HG03280 (cell line): ENCODE results near the gene RADIL.
"Not testable (repeated sequence)": the region's sequence is repeated elsewhere in the genome, so short reads cannot be mapped to it uniquely, and the experiment has no call there.

ENCODE experiments used
- ATAC-seq: cut with Tn5 transposase; IDR thresholded peaks from one replicate; pipeline ENCODE4 v1.9.1; 2021; ENCODE audit warnings: mild to moderate bottlenecking, moderate library complexity; ENCODE audit not compliant: unreplicated experiment

RADIL gene

DNA sequence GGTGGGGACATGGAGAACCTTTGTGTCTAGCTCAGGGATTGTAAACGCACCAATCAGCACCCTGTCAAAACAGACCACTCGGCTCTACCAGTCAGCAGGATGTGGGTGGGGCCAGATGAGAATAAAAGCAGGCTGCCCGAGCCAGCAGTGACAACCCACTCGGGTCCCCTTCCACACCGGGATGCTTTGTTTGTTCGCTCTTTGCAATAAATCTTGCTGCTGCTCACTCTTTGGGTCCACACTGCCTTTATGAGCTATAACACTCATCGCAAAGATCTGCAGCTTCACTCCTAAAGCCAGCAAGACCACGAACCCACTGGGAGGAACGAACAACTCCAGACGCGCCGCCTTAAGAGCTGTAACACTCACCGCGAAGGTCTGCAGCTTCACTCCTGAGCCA, 89.3 kb downstream of the RADIL start:
- not testable (repeated sequence) for ATAC-seq

DNA sequence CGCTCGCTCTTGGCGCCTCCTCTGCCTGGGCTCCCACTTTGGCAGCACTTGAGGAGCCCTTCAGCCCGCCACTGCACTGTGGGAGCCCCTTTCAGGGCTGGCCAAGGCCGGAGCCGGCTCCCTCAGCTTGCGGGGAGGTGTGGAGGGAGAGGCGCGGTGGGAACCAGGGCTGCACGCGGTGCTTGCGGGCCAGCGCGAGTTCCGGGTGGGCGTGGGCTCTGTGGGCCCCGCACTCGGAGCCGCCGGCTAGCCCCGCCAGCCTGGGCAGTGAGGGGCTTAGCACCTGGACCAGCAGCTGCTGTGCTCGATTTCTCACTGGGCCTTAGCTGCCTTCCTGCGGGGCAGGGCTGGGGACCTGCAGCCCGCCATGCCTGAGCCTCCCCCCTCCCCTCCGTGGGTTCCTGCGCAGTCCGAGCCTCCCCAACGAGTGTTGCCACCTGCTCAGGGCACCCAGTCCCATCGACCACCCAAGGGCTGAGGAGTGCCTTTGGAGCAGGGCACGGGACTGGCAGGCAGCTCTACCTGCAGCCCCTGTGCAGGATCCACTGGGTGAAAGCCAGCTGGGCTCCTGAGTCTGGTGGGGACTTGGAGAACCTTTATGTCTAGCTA, 90.0 kb downstream of the RADIL start:
- ATAC-seq, result not testable (repeated sequence)

GRCh38 chr7:4792537-4793126, 90.9 kb downstream of the RADIL start:
- ATAC-seq, result no peak

DNA sequence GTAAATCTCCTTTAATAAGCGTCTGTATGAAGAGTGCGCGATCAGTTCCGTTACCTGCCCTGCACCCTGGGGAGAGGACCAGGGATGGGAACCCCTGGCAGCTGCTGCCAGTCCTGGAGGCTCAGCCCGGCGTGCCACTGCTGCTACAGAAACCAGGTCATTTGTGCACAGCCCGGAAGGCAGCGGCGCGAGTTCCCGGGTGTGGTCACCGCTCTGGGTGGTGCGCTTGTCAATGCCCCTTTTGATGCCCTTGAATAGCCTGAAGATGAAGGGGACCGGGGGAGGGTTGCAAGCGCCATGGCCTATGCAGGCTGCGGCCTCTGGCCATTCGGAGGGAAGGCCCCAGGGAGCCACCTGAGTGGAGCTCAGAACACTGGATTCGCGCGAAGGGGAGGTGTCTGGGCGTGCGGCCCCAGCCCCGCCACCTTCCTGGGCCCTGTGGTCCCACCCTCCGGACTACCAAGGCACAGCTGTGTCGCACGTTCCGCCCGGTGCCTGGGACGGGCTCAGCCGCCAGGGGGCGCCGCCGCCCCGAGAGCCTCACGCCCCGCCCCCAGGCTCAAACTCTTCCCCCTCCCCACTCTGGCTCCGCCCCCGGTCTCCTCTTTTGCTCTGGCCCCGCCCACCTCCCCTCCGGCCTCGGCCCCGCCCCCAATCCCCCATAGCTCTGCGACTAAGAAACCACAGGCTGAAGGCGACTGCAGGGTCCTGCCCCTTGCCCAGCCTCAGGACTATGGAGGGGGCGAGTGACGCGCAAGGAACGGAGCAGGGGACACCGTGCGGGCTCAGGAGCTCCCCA, 91.6 kb downstream of the RADIL start:
- no peak for ATAC-seq

DNA sequence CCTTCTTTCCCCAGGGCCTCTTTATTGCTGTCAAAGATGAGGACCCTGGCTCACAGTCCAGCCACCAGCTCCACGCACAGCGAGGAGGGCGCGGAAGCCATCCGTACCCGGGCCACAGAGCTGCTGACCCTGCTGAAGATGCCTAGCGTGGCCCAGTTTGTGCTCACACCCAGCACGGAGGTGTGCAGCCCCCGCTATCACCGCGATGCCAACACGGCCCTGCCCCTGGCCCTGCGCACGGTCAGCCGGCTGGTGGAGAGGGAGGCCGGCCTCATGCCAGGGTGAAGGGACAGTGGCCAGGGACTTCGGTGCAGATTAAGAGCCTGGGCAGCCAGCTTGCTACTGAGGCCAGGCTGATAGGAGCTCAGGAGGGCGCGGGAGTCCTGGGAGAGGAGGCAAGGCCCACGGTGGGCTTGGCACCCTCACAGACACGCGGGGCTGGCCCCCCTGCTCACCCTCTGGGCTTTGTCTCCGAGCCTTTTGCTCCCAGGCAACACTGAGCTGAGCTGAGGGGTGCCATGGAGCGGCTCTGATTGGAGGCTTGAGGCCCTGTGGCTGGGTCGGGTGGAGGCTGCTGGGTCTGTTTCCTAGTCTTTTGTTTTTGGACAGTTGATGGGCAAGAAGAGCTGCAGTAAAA, 92.3 kb downstream of the RADIL start:
- ATAC-seq, result no peak

DNA sequence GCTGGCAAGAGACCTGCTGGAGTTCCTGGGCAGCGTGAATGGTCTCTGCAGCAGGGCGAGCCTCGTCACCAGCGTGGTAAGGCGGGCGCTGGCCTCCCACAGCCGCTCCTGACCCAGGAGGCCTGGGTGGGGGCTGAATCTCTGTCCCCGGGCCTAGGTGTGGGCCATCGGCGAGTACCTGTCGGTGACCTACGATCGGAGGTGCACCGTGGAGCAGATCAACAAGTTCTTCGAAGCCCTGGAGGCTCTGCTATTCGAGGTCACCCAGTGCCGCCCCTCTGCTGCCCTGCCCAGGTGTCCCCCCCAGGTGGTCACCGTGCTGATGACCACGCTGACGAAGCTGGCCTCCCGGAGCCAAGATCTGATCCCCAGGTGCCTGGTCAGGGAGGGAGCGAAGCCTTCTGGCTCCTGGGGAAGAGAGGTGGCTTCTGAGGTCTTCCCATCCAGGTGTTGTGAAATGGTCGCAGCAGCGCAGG, 93.0 kb downstream of the RADIL start:
- ATAC-seq, result no peak

- ATAC-seq, result no peak
These were observed 93.4 kb downstream of the RADIL start for GRCh38 chr7:4790078-4790465.

DNA sequence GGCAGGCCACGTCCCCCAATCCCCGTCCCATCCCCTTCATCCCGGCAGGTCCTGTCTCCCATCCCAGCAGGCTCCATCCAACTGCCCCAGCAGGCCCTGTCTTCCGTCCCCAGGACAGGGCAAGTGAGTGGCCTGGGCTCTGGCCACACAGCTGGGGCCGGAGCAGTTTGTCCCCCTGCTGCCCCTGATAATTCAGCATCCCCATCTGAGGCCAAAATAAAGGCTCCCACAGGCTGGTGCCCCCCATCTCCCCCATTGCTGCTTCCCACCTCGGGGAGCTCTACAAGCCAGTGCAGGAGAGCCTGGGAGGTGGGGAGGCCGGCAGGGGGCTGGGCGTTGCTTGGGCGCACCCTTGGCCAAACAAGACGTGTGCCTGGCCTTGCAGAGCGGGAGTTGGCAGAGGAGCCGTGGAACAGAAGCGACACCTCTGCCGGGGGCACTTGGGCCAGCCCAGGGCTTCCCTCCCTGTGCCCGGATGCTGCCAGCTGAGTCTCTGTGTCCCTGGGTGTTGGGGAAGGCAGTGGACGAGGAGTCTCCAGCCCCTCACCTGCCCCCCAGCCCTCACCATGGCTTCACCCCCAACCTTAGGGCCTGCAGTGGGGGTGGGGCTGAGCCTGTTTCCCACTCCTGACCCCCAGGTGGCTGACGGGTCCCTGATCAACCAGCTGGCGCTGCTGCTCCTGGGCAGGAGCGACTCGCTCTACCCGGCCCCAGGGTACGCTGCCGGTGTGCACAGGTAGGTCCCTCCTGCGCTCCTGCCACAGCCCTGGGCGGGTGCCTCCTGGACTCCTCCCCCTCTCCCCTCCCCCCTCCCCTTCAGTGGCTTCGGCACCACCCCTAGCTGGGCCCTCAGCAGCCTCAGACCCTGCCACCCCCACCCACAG, 94.1 kb downstream of the RADIL start:
- ATAC-seq, result no peak

GRCh38 chr7:4788627-4789189, 94.8 kb downstream of the RADIL start:
- no peak for ATAC-seq

- no peak for ATAC-seq
These were observed 95.4 kb downstream of the RADIL start for GRCh38 chr7:4787947-4788626.

- ATAC-seq, result no peak
These were observed 96.0 kb downstream of the RADIL start for GRCh38 chr7:4787541-4787940.

DNA sequence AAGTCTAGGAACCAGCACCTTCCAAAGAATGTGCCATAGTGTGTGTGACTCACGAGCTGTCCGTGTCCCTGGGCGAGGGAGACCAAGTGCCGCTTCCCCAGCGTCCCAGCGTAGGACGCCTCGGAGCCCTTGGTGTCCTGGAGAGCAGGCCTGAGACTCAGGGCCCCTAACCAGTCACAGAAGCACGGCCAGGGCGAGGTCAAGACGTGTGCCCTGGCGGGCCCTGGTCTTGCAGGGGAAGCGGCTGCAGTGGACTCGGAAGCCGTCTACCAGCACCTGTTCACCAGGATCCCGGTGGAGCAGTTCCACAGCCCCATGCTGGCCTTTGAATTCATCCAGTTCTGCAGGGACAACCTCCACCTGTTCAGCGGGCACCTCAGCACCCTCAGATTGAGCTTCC, 97.5 kb downstream of the RADIL start:
- ATAC-seq, result no peak

DNA sequence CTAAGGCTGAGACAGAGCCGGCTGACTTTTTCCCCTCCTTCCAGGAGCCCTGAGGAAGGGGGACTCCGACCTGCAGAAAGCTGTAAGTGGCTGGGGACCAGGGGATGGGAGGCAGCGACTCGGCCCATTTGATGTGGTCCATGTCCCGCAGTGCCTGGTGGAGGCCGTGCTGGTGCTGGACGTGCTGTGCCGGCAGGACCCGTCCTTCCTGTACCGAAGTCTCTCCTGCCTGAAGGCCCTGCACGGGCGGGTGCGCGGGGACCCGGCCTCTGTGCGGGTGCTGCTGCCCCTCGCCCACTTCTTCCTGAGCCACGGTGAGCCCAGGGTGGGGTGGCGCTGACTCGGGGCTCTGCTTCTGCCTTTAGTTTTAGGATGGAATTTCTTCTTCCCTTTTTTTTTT, 98.1 kb downstream of the RADIL start:
- ATAC-seq, result no peak

GRCh38 chr7:4784799-4785198, 98.7 kb downstream of the RADIL start:
- no peak for ATAC-seq

DNA sequence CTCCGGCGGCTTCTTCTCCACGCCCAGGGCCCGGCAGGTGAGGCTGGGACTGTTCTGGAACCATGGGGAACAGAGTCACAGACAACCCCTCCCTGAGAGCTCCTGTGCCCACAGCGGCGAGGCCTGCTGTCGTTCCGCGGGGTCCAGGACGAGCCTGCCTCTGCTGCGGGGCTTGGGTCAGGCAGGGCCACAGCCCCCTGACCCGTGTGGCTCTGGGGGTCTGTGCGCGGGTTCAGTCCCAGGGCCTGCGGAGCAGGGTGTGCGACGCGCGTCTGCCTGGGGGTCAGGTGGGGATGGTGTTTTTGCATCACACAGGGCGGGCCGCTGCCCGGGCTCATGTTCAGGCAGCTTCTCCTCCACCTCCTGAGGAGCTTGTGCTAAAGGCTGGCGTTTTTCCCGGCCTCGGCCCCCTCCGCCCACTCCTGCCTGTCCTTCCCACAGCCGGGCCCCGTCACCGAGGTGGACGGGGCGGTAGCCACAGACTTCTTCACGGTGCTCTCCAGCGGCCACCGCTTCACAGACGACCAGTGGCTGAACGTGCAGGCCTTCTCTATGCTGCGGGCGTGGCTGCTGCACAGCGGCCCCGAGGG, 99.7 kb downstream of the RADIL start:
- no peak for ATAC-seq

- ATAC-seq, result no peak
These were observed 100.2 kb downstream of the RADIL start for GRCh38 chr7:4783292-4783652.

GRCh38 chr7:4782333-4783291, 100.9 kb downstream of the RADIL start:
- no peak for ATAC-seq

- no peak for ATAC-seq
These were observed 102.0 kb downstream of the RADIL start for GRCh38 chr7:4781366-4782069.
